ENCODE results near the gene CARD14.
A peak's percentile ranks its signal among the peaks of the same experiment; 100 is the strongest.
"Not testable (repeated sequence)": the region's sequence is repeated elsewhere in the genome, so short reads cannot be mapped to it uniquely, and the experiment has no call there.

Gene CARD14

GRCh38 chr17:80195141-80195540 lies 25.3 kb downstream of the CARD14 start:
- no peak overlapping the region for H3K27ac Mint-ChIP-seq (ENCODE audit: low read depth)
- H3K36me3 Mint-ChIP-seq (ENCODE audit: insufficient read depth): peaks cover 4% of the 10 kb centered on the region
- no peaks in the 10 kb centered on the region for H3K9me3 Mint-ChIP-seq
- no peak for DNase-seq (ENCODE audit: low spot score in 2 of 2)
- ATAC-seq (replicated peaks; ENCODE audit: extremely low read depth, poor library complexity, severe bottlenecking): no peak
- H3K4me3 Mint-ChIP-seq: no peak overlapping the region
- peaks cover 18% of the 10 kb centered on the region for H3K27me3 Mint-ChIP-seq
- H3K4me1 Mint-ChIP-seq: peaks cover 5% of the 10 kb centered on the region

GRCh38 chr17:80195671-80196529 lies 26.1 kb downstream of the CARD14 start:
- Mint-ChIP-seq H3K27ac (ENCODE audit: low read depth) (no peak overlapping the region), H3K4me1 (peaks cover 5% of the 10 kb centered on the region), H3K4me3 (no peak overlapping the region), H3K27me3 (peaks cover 18% of the 10 kb centered on the region), H3K9me3 (no peaks in the 10 kb centered on the region), H3K36me3 (ENCODE audit: insufficient read depth) (peaks cover 4% of the 10 kb centered on the region)
- no peak for ATAC-seq (replicated peaks; ENCODE audit: extremely low read depth, poor library complexity, severe bottlenecking)
- peak; percentile 40 to 62 for DNase-seq (ENCODE audit: low spot score in 2 of 2)

GRCh38 chr17:80196652-80197051 lies 26.8 kb downstream of the CARD14 start:
- H3K27me3 Mint-ChIP-seq: peaks cover 16% of the 10 kb centered on the region
- ATAC-seq (replicated peaks; ENCODE audit: extremely low read depth, poor library complexity, severe bottlenecking) (no peak), DNase-seq (ENCODE audit: low spot score in 2 of 2) (no peak)
- peaks cover 5% of the 10 kb centered on the region for H3K4me1 Mint-ChIP-seq
- no peaks in the 10 kb centered on the region for H3K9me3 Mint-ChIP-seq
- H3K4me3 Mint-ChIP-seq: no peak overlapping the region
- H3K36me3 Mint-ChIP-seq (ENCODE audit: insufficient read depth): peaks cover 4% of the 10 kb centered on the region
- no peak overlapping the region for H3K27ac Mint-ChIP-seq (ENCODE audit: low read depth)

- peaks cover 9% of the 10 kb centered on the region for H3K27me3 Mint-ChIP-seq
- H3K4me1 Mint-ChIP-seq: peaks cover 5% of the 10 kb centered on the region
- no peak overlapping the region for H3K27ac Mint-ChIP-seq (ENCODE audit: low read depth)
- H3K4me3 Mint-ChIP-seq: no peak overlapping the region
- no peaks in the 10 kb centered on the region for H3K9me3 Mint-ChIP-seq
- ATAC-seq (replicated peaks; ENCODE audit: extremely low read depth, poor library complexity, severe bottlenecking): no peak
- DNase-seq (ENCODE audit: low spot score in 2 of 2): no peak
- H3K36me3 Mint-ChIP-seq (ENCODE audit: insufficient read depth): peaks cover 4% of the 10 kb centered on the region
These were observed 28.4 kb downstream of the CARD14 start for GRCh38 chr17:80198144-80198661.

GRCh38 chr17:80199295-80199694 lies 29.5 kb downstream of the CARD14 start:
- not testable (repeated sequence) for H3K36me3 Mint-ChIP-seq (ENCODE audit: insufficient read depth); H3K9me3 Mint-ChIP-seq; H3K27ac Mint-ChIP-seq (ENCODE audit: low read depth); H3K4me1 Mint-ChIP-seq; DNase-seq (ENCODE audit: low spot score in 2 of 2); ATAC-seq (replicated peaks; ENCODE audit: extremely low read depth, poor library complexity, severe bottlenecking); H3K4me3 Mint-ChIP-seq; H3K27me3 Mint-ChIP-seq

GRCh38 chr17:80201446-80201845 lies 31.6 kb downstream of the CARD14 start:
- Mint-ChIP-seq H3K27ac (ENCODE audit: low read depth) (no peak overlapping the region), H3K27me3 (no peaks in the 10 kb centered on the region), H3K4me1 (no peaks in the 10 kb centered on the region), H3K36me3 (ENCODE audit: insufficient read depth) (peaks cover 5% of the 10 kb centered on the region), H3K9me3 (no peaks in the 10 kb centered on the region), H3K4me3 (no peak overlapping the region)
- no peak for DNase-seq (ENCODE audit: low spot score in 2 of 2)
- ATAC-seq (replicated peaks; ENCODE audit: extremely low read depth, poor library complexity, severe bottlenecking): no peak

GRCh38 chr17:80202197-80202596 lies 32.4 kb downstream of the CARD14 start:
- H3K9me3 Mint-ChIP-seq: no peaks in the 10 kb centered on the region
- DNase-seq (ENCODE audit: low spot score in 2 of 2) (no peak), ATAC-seq (replicated peaks; ENCODE audit: extremely low read depth, poor library complexity, severe bottlenecking) (no peak)
- no peaks in the 10 kb centered on the region for H3K4me1 Mint-ChIP-seq
- peaks cover 5% of the 10 kb centered on the region for H3K36me3 Mint-ChIP-seq (ENCODE audit: insufficient read depth)
- H3K27ac Mint-ChIP-seq (ENCODE audit: low read depth): no peak overlapping the region
- H3K4me3 Mint-ChIP-seq: no peak overlapping the region
- no peaks in the 10 kb centered on the region for H3K27me3 Mint-ChIP-seq

GRCh38 chr17:80203471-80203963 lies 33.7 kb downstream of the CARD14 start:
- H3K4me3 Mint-ChIP-seq: no peak overlapping the region
- no peaks in the 10 kb centered on the region for H3K9me3 Mint-ChIP-seq
- H3K27ac Mint-ChIP-seq (ENCODE audit: low read depth): no peak overlapping the region
- H3K27me3 Mint-ChIP-seq: no peaks in the 10 kb centered on the region
- peaks cover 1% of the 10 kb centered on the region for H3K36me3 Mint-ChIP-seq (ENCODE audit: insufficient read depth)
- ATAC-seq (replicated peaks; ENCODE audit: extremely low read depth, poor library complexity, severe bottlenecking): no peak
- DNase-seq (ENCODE audit: low spot score in 2 of 2): no peak
- no peaks in the 10 kb centered on the region for H3K4me1 Mint-ChIP-seq

GRCh38 chr17:80204626-80205468 lies 35.0 kb downstream of the CARD14 start:
- Mint-ChIP-seq H3K36me3 (ENCODE audit: insufficient read depth) (peaks cover 6% of the 10 kb centered on the region), H3K4me1 (no peaks in the 10 kb centered on the region), H3K27ac (ENCODE audit: low read depth) (no peak overlapping the region), H3K27me3 (no peaks in the 10 kb centered on the region), H3K9me3 (no peaks in the 10 kb centered on the region), H3K4me3 (no peak overlapping the region)
- DNase-seq (ENCODE audit: low spot score in 2 of 2) (no peak), ATAC-seq (replicated peaks; ENCODE audit: extremely low read depth, poor library complexity, severe bottlenecking) (no peak)

- Mint-ChIP-seq H3K9me3 (no peaks in the 10 kb centered on the region), H3K36me3 (ENCODE audit: insufficient read depth) (peaks cover 12% of the 10 kb centered on the region), H3K4me3 (no peak overlapping the region), H3K4me1 (no peaks in the 10 kb centered on the region), H3K27ac (ENCODE audit: low read depth) (no peak overlapping the region), H3K27me3 (no peaks in the 10 kb centered on the region)
- DNase-seq (ENCODE audit: low spot score in 2 of 2): no peak
- no peak for ATAC-seq (replicated peaks; ENCODE audit: extremely low read depth, poor library complexity, severe bottlenecking)
These were observed 36.0 kb downstream of the CARD14 start for GRCh38 chr17:80205811-80206210.

- H3K27ac Mint-ChIP-seq (ENCODE audit: low read depth): no peak overlapping the region
- peaks cover 20% of the 10 kb centered on the region for H3K36me3 Mint-ChIP-seq (ENCODE audit: insufficient read depth)
These were observed 38.2 kb downstream of the CARD14 start for GRCh38 chr17:80208050-80208449.

GRCh38 chr17:80209765-80210164 lies 39.9 kb downstream of the CARD14 start:
- no peaks in the 10 kb centered on the region for H3K4me1 Mint-ChIP-seq
- H3K9me3 Mint-ChIP-seq: no peaks in the 10 kb centered on the region
- H3K4me3 Mint-ChIP-seq: no peak overlapping the region
- no peak overlapping the region for H3K27ac Mint-ChIP-seq (ENCODE audit: low read depth)
- ATAC-seq (replicated peaks; ENCODE audit: extremely low read depth, poor library complexity, severe bottlenecking) (no peak), DNase-seq (ENCODE audit: low spot score in 2 of 2) (no peak)
- H3K36me3 Mint-ChIP-seq (ENCODE audit: insufficient read depth): peaks cover 22% of the 10 kb centered on the region
- H3K27me3 Mint-ChIP-seq: no peaks in the 10 kb centered on the region

More at GRCh38 chr17:80208050-80208449, 38.2 kb downstream of the CARD14 start:
- ATAC-seq (replicated peaks; ENCODE audit: extremely low read depth, poor library complexity, severe bottlenecking) (no peak), DNase-seq (ENCODE audit: low spot score in 2 of 2) (no peak)
- Mint-ChIP-seq H3K27me3 (no peaks in the 10 kb centered on the region), H3K4me1 (no peaks in the 10 kb centered on the region), H3K4me3 (no peak overlapping the region), H3K9me3 (no peaks in the 10 kb centered on the region)

All from central memory CD8-positive, alpha-beta T cell (primary cell).